GM21423 (cell line): ENCODE data around the gene NT5C1A.

ENCODE experiments used
- ATAC-seq: cut with Tn5 transposase; IDR thresholded peaks from one replicate; pipeline ENCODE4 v1.9.1; 2021; ENCODE audit warnings: mild to moderate bottlenecking, moderate library complexity; ENCODE audit not compliant: unreplicated experiment

The NT5C1A gene

GRCh38 chr1:39690225-39690624 lies 18.3 kb upstream of the NT5C1A start:
- no peak for ATAC-seq

- no peak for ATAC-seq
These were observed 17.7 kb upstream of the NT5C1A start for GRCh38 chr1:39689635-39690034.

GRCh38 chr1:39689214-39689613 lies 17.3 kb upstream of the NT5C1A start:
- no peak for ATAC-seq

GRCh38 chr1:39688706-39689105 lies 16.8 kb upstream of the NT5C1A start:
- ATAC-seq: no peak

GRCh38 chr1:39687243-39687642 lies 15.3 kb upstream of the NT5C1A start:
- no peak for ATAC-seq

- ATAC-seq: no peak
These were observed 13.2 kb upstream of the NT5C1A start for GRCh38 chr1:39685071-39685470.

GRCh38 chr1:39684313-39684664 lies 12.4 kb upstream of the NT5C1A start:
- no peak for ATAC-seq

GRCh38 chr1:39683591-39684312 lies 11.8 kb upstream of the NT5C1A start:
- no peak for ATAC-seq

GRCh38 chr1:39681999-39682398 lies 10.1 kb upstream of the NT5C1A start:
- ATAC-seq: no peak

GRCh38 chr1:39681294-39681693 lies 9.4 kb upstream of the NT5C1A start:
- ATAC-seq: no peak

- no peak for ATAC-seq
These were observed 8.8 kb upstream of the NT5C1A start for GRCh38 chr1:39680751-39681150.

- ATAC-seq: no peak
These were observed 7.9 kb upstream of the NT5C1A start for GRCh38 chr1:39679821-39680220.

- no peak for ATAC-seq
These were observed 7.0 kb upstream of the NT5C1A start for GRCh38 chr1:39678889-39679288.

GRCh38 chr1:39677645-39678044 lies 5.7 kb upstream of the NT5C1A start:
- ATAC-seq: no peak

- ATAC-seq: no peak
These were observed 5.1 kb upstream of the NT5C1A start for GRCh38 chr1:39676948-39677548.

- no peak for ATAC-seq
These were observed 3.3 kb upstream of the NT5C1A start for GRCh38 chr1:39675220-39675619.

GRCh38 chr1:39673215-39673614 lies 1.3 kb upstream of the NT5C1A start:
- no peak for ATAC-seq

GRCh38 chr1:39672551-39672947 lies 642 bp upstream of the NT5C1A start:
- no peak for ATAC-seq

- no peak for ATAC-seq
These were observed 494 bp downstream of the NT5C1A start for GRCh38 chr1:39671433-39671792.

- no peak for ATAC-seq
These were observed 1.2 kb downstream of the NT5C1A start for GRCh38 chr1:39670689-39671088.

- ATAC-seq: no peak
These were observed 3.0 kb downstream of the NT5C1A start for GRCh38 chr1:39668894-39669293.

GRCh38 chr1:39668111-39668510 lies 3.8 kb downstream of the NT5C1A start:
- no peak for ATAC-seq

GRCh38 chr1:39666772-39667171 lies 5.1 kb downstream of the NT5C1A start:
- peak; percentile 73 for ATAC-seq
